ENCODE measurements around the gene PRKACG.

- no peak for TF ChIP-seq GATA2 (IDR thresholded peaks at IDR 0.05; ENCODE audit: low read depth, low read length)
- no peak for TF ChIP-seq GATA3 (IDR thresholded peaks at IDR 0.05; ENCODE audit: low read depth, low read length)
Observed at GRCh38 chr9:69046723-69047122, 32.8 kb upstream of the PRKACG start.

Data from SH-SY5Y (cell line).